ENCODE data around the gene DICER1. TPM values are rescaled to one million over a fixed set of nuclear protein-coding genes. Genes with fewer than 3 reads are reported as not detected.

DICER1 gene
- polyA plus RNA-seq, 2 of the 4 experiments (the other 2 are of a cell fraction) = 14.1 to 46.3 TPM

DNA sequence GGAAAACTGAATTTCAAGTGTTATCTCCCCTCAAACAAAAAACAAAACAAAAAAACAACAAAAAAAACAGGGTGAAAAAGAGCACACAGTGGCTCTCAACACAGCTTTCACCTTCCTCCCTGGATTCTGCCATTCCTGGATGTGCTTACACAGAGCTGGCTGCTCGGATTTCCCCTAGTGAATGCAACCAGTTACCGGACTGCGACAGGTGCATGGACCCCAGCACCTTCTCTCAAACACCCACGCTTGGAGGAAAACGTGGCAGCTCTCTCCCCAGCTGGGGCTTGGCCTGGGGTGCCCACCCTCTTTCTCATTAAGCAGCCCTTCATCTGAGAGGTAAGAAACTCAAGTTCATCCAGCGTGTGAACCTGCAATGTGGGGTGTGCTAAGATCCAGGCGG lies 33.5 kb upstream of the DICER1 start:
- POLR2A ChIA-PET = no interaction called here
- no peak for ATAC-seq
- Histone ChIP-seq H3K9me3 (peaks cover 11% of the 10 kb centered on the region; the same call in 1 of the 3 replicates), H3K4me3 (no peak overlapping the region), H3K4me2 (no peak overlapping the region), H3K4me1 (no peaks in the 10 kb centered on the region), H3K27ac (no peak overlapping the region)
- FAIRE-seq = no peak
- no peak for TF ChIP-seq PHF8 (IDR thresholded peaks at IDR 0.05; ENCODE audit: borderline replicate concordance, low read depth)
- no peak for TF ChIP-seq MAZ (IDR thresholded peaks at IDR 0.05; ENCODE audit: borderline replicate concordance, low read depth, low read length)
- no peak for TF ChIP-seq RFX5 (IDR thresholded peaks at IDR 0.05)
- no peak for TF ChIP-seq EHMT2 (IDR thresholded peaks at IDR 0.05; ENCODE audit: low read depth)
- TF ChIP-seq, protein P1, sequence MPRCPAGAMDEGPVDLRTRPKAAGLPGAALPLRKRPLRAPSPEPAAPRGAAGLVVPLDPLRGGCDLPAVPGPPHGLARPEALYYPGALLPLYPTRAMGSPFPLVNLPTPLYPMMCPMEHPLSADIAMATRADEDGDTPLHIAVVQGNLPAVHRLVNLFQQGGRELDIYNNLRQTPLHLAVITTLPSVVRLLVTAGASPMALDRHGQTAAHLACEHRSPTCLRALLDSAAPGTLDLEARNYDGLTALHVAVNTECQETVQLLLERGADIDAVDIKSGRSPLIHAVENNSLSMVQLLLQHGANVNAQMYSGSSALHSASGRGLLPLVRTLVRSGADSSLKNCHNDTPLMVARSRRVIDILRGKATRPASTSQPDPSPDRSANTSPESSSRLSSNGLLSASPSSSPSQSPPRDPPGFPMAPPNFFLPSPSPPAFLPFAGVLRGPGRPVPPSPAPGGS (IDR thresholded peaks at IDR 0.05) = no peak
- TF ChIP-seq, protein P2, sequence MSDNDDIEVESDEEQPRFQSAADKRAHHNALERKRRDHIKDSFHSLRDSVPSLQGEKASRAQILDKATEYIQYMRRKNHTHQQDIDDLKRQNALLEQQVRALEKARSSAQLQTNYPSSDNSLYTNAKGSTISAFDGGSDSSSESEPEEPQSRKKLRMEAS (IDR thresholded peaks at IDR 0.05) = no peak
- no peak for TF ChIP-seq SMC3 (IDR thresholded peaks at IDR 0.05)
- TF ChIP-seq MAFK (IDR thresholded peaks at IDR 0.05; ENCODE audit: partially characterized antibody) = no peak
- TF ChIP-seq HOXB13 (CRISPR knock-in tag; IDR thresholded peaks at IDR 0.05; ENCODE audit: low read depth) = no peak
- TF ChIP-seq HDAC2 (IDR thresholded peaks at IDR 0.05) = no peak
- TF ChIP-seq CHD4 (IDR thresholded peaks at IDR 0.05; ENCODE audit: borderline replicate concordance) = no peak
- 88% methylated on average over 7 of the region's 7 CpGs for WGBS (ENCODE audit: missing lambda C conversion rate)
- CTCF ChIA-PET = no interaction called here
- no peak for DNase-seq (ENCODE audit: low read depth in 1 of 2, low spot score in 1 of 2)

DNA sequence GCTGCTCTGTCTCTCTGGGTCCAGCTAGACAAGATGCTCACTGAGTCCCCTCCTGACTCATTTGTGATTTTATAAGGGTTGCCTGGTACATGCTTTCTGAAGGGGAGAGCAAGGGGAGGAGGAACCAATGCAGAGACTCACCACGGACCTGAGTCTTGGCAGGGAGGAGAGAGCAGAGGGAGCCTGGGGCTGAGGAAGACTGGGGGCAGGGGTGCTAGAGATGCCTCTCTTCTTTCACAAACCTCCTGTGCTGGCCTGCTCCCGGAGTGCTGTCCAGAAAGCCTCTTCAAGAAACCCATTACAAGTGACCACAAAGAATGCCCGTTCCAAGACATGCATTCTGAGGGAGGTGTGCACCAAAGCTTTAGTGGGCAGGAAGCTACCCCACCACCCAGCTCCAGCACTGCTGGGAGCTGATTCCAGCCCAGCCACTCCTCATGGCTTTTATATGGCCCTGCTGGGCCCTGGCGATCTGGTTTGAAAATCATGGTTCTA lies 33.1 kb upstream of the DICER1 start:
- no peak for DNase-seq (ENCODE audit: low read depth in 1 of 2, low spot score in 1 of 2)
- H3K4me3 ChIP-seq = no peak overlapping the region
- no peak overlapping the region for H3K27ac ChIP-seq
- peaks cover 11% of the 10 kb centered on the region; the same call in 1 of the 3 replicates for H3K9me3 ChIP-seq
- CTCF ChIA-PET = no interaction called here
- 79% methylated on average over 4 of the region's 4 CpGs for WGBS (ENCODE audit: missing lambda C conversion rate)
- no peak for FAIRE-seq
- no peaks in the 10 kb centered on the region for H3K4me1 ChIP-seq
- POLR2A ChIA-PET = no interaction called here
- no peak overlapping the region for H3K4me2 ChIP-seq
- TF ChIP-seq CHD2 (IDR thresholded peaks at IDR 0.05; ENCODE audit: low read length, partially characterized antibody) (no peak), NFE2L2 (conservative IDR thresholded peaks at IDR 0.05; ENCODE audit: low read length) (no peak), CEBPB (IDR thresholded peaks at IDR 0.05) (no peak), POLR2A (IDR thresholded peaks at IDR 0.05; ENCODE audit: low read length) (no peak), JUN (IDR thresholded peaks at IDR 0.05) (no peak), RAD21 (conservative IDR thresholded peaks at IDR 0.05 in 1 of 2, IDR thresholded peaks at IDR 0.05 in 1 of 2) (no peak), BHLHE40 (IDR thresholded peaks at IDR 0.05; ENCODE audit: low read depth, low read length) (no peak)
- TF ChIP-seq, protein P3, sequence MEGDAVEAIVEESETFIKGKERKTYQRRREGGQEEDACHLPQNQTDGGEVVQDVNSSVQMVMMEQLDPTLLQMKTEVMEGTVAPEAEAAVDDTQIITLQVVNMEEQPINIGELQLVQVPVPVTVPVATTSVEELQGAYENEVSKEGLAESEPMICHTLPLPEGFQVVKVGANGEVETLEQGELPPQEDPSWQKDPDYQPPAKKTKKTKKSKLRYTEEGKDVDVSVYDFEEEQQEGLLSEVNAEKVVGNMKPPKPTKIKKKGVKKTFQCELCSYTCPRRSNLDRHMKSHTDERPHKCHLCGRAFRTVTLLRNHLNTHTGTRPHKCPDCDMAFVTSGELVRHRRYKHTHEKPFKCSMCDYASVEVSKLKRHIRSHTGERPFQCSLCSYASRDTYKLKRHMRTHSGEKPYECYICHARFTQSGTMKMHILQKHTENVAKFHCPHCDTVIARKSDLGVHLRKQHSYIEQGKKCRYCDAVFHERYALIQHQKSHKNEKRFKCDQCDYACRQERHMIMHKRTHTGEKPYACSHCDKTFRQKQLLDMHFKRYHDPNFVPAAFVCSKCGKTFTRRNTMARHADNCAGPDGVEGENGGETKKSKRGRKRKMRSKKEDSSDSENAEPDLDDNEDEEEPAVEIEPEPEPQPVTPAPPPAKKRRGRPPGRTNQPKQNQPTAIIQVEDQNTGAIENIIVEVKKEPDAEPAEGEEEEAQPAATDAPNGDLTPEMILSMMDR (IDR thresholded peaks at IDR 0.05) = no peak
- no peak for ATAC-seq

DNA sequence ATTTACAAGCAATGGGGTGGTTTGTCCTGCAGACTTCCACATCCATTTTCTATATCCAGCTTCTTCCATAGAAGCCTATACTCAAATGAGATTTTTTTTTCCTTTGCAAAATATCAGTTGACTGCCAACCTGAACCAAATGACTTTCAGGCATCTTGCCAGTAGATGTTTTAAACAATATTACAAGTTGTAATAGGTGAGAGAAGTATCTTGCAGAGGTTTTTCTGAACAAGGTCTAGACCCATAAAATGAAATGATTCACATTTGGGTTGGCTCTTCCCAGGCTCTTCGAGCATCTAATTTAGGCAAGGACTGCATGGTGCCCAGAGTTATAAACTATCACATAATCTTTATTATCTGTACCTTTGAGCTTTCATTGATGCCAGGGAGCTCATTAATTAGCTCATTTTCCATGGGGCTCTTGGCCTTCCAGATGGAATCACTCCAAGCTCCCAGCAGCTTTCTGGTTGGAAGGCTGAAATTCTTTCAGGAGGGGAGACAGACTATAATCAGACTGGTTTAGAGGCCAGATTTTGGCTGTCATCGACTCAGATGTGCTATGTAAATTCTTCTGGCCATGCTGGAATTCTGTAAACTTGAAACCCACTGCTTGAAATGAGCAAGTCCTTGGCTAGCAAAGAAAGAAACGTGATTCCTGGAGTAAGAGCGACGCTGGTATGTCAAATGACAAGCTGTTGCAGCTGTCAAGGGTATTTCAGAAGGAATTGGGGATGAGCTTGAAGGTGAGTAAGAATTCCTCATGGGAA lies 32.2 kb upstream of the DICER1 start:
- Histone ChIP-seq H3K27ac (no peak overlapping the region), H3K9me3 (peaks cover 11% of the 10 kb centered on the region; the same call in 1 of the 3 replicates), H3K4me1 (no peaks in the 10 kb centered on the region; the same call in 2 of the 3 replicates), H3K4me2 (no peak overlapping the region), H3K4me3 (no peak overlapping the region)
- 74% methylated on average over 5 of the region's 5 CpGs for WGBS (ENCODE audit: missing lambda C conversion rate)
- DNase-seq (ENCODE audit: low read depth in 1 of 2, low spot score in 1 of 2) = no peak
- ATAC-seq = no peak
- CTCF ChIA-PET = no interaction called here
- FAIRE-seq = no peak
- POLR2A ChIA-PET = no interaction called here
- TF ChIP-seq, protein P1 (IDR thresholded peaks at IDR 0.05) = no peak
- no peak for TF ChIP-seq SREBF2 (IDR thresholded peaks at IDR 0.05)
- TF ChIP-seq HDAC2 (IDR thresholded peaks at IDR 0.05) = no peak
- no peak for TF ChIP-seq ZNF302 (CRISPR knock-in tag; IDR thresholded peaks at IDR 0.05)
- no peak for TF ChIP-seq POLR2A (IDR thresholded peaks at IDR 0.05; ENCODE audit: low read length)
- TF ChIP-seq, protein P4, sequence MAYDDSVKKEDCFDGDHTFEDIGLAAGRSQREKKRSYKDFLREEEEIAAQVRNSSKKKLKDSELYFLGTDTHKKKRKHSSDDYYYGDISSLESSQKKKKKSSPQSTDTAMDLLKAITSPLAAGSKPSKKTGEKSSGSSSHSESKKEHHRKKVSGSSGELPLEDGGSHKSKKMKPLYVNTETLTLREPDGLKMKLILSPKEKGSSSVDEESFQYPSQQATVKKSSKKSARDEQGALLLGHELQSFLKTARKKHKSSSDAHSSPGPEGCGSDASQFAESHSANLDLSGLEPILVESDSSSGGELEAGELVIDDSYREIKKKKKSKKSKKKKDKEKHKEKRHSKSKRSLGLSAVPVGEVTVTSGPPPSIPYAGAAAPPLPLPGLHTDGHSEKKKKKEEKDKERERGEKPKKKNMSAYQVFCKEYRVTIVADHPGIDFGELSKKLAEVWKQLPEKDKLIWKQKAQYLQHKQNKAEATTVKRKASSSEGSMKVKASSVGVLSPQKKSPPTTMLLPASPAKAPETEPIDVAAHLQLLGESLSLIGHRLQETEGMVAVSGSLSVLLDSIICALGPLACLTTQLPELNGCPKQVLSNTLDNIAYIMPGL (CRISPR knock-in tag; IDR thresholded peaks at IDR 0.05; ENCODE audit: borderline replicate concordance) = no peak
- no peak for TF ChIP-seq HOXB5 (CRISPR knock-in tag; IDR thresholded peaks at IDR 0.05)
- TF ChIP-seq PHF8 (IDR thresholded peaks at IDR 0.05; ENCODE audit: borderline replicate concordance, low read depth) = no peak
- no peak for TF ChIP-seq ZC3H11A (IDR thresholded peaks at IDR 0.05)
- TF ChIP-seq, protein P5, sequence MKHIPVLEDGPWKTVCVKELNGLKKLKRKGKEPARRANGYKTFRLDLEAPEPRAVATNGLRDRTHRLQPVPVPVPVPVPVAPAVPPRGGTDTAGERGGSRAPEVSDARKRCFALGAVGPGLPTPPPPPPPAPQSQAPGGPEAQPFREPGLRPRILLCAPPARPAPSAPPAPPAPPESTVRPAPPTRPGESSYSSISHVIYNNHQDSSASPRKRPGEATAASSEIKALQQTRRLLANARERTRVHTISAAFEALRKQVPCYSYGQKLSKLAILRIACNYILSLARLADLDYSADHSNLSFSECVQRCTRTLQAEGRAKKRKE (CRISPR knock-in tag; IDR thresholded peaks at IDR 0.05; ENCODE audit: low read depth) = no peak
- TF ChIP-seq HOXA7 (CRISPR knock-in tag; IDR thresholded peaks at IDR 0.05) = no peak
- TF ChIP-seq, protein P2 (IDR thresholded peaks at IDR 0.05) = no peak
- TF ChIP-seq MAZ (IDR thresholded peaks at IDR 0.05; ENCODE audit: borderline replicate concordance, low read depth, low read length) = no peak

Data from A549 (cell line).